Osteoblast (primary cell): Measurements from ENCODE around the gene SORCS1. TPM values are rescaled to one million over a fixed set of nuclear protein-coding genes. Genes with fewer than 3 reads are reported as not detected.

ENCODE experiments used
- DNase-seq: peaks from one replicate; pipeline ENCODE4 v3.0.0; 2011; ENCODE audit warnings: low spot score, mixed read lengths; ENCODE audit not compliant: insufficient read length; ENCODE audit errors: missing footprints
- H2AFZ ChIP-seq: 2 replicates; pipeline ENCODE4 v1.6.0; 2011; ENCODE audit warnings: mild to moderate bottlenecking, low read length
- H3K27ac ChIP-seq: 2 replicates; pipeline ENCODE4 v1.5.1; 2011; ENCODE audit warnings: mild to moderate bottlenecking, low read depth, low read length, moderate library complexity
- H3K27me3 ChIP-seq: 2 replicates; pipeline ENCODE4 v1.6.0; 2012; ENCODE audit warnings: mild to moderate bottlenecking, control low read depth, inconsistent platforms, low read length, moderate library complexity; ENCODE audit not compliant: insufficient read depth
- H3K36me3 ChIP-seq: 2 replicates; pipeline ENCODE4 v1.5.1; 2011; ENCODE audit warnings: mild to moderate bottlenecking, low read length, control low read depth, moderate library complexity; ENCODE audit not compliant: insufficient read depth
- H3K4me1 ChIP-seq: 2 replicates; pipeline ENCODE4 v1.5.1; 2011; ENCODE audit warnings: mild to moderate bottlenecking, low read length, control low read depth, moderate library complexity; ENCODE audit not compliant: insufficient read depth
- H3K4me2 ChIP-seq: 2 replicates; pipeline ENCODE4 v1.6.0; 2011; ENCODE audit warnings: mild to moderate bottlenecking, low read length; ENCODE audit not compliant: insufficient read depth
- H3K4me3 ChIP-seq: fragments of 200-600 bp; sonication (generic); 3 replicates; pipeline ENCODE4 v1.5.1; 2012; ENCODE audit warnings: mild to moderate bottlenecking, low read length, inconsistent platforms; ENCODE audit not compliant: insufficient read depth
- H3K79me2 ChIP-seq: 2 replicates; pipeline ENCODE4 v1.6.0; 2012; ENCODE audit warnings: mild to moderate bottlenecking, low read length, control low read depth, inconsistent platforms; ENCODE audit not compliant: insufficient read depth
- H3K9me3 ChIP-seq: 2 replicates; pipeline ENCODE4 v1.5.1; 2011; ENCODE audit warnings: low read depth, low read length, control low read depth
- H4K20me1 ChIP-seq: 2 replicates; pipeline ENCODE4 v1.6.0; 2012; ENCODE audit warnings: mild to moderate bottlenecking, low read length, control low read depth; ENCODE audit not compliant: insufficient read depth
- total RNA-seq: library from RNA; depleted of rRNA; stranded (reverse); fragments of >200 nt; gene quantifications from 2 replicates; pipeline ENCODE4 v1.2.3, GENCODE V29; 2012
- TF ChIP-seq, protein P1 (sequence below): IDR thresholded peaks from 2 replicates; pipeline ENCODE4 v1.5.1; 2011; ENCODE audit warnings: mild to moderate bottlenecking, low read depth, low read length, moderate library complexity; ENCODE audit errors: extremely low read depth

The SORCS1 gene
- total RNA-seq, 1 donor: not detected

GRCh38 chr10:106712988-106713387 is 451.5 kb downstream of the SORCS1 start:
- H3K4me2 ChIP-seq: no peak overlapping the region
- no peaks in the 10 kb centered on the region for H3K36me3 ChIP-seq
- H3K4me1 ChIP-seq: no peaks in the 10 kb centered on the region
- no peaks in the 10 kb centered on the region for H4K20me1 ChIP-seq
- TF ChIP-seq, protein P1, sequence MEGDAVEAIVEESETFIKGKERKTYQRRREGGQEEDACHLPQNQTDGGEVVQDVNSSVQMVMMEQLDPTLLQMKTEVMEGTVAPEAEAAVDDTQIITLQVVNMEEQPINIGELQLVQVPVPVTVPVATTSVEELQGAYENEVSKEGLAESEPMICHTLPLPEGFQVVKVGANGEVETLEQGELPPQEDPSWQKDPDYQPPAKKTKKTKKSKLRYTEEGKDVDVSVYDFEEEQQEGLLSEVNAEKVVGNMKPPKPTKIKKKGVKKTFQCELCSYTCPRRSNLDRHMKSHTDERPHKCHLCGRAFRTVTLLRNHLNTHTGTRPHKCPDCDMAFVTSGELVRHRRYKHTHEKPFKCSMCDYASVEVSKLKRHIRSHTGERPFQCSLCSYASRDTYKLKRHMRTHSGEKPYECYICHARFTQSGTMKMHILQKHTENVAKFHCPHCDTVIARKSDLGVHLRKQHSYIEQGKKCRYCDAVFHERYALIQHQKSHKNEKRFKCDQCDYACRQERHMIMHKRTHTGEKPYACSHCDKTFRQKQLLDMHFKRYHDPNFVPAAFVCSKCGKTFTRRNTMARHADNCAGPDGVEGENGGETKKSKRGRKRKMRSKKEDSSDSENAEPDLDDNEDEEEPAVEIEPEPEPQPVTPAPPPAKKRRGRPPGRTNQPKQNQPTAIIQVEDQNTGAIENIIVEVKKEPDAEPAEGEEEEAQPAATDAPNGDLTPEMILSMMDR: no peak
- DNase-seq: no peak
- no peaks in the 10 kb centered on the region for H3K27me3 ChIP-seq
- no peak overlapping the region for H2AFZ ChIP-seq
- no peaks in the 10 kb centered on the region for H3K9me3 ChIP-seq
- no peaks in the 10 kb centered on the region for H3K79me2 ChIP-seq
- no peak overlapping the region for H3K27ac ChIP-seq
- H3K4me3 ChIP-seq: no peak overlapping the region

- DNase-seq: no peak
Measured at GRCh38 chr10:106711313-106711906, 453.1 kb downstream of the SORCS1 start.

GRCh38 chr10:106708506-106708905 is 456.0 kb downstream of the SORCS1 start:
- no peaks in the 10 kb centered on the region for H4K20me1 ChIP-seq
- no peak for DNase-seq
- no peaks in the 10 kb centered on the region for H3K27me3 ChIP-seq
- H3K79me2 ChIP-seq: no peaks in the 10 kb centered on the region
- no peaks in the 10 kb centered on the region for H3K9me3 ChIP-seq
- no peaks in the 10 kb centered on the region for H3K4me1 ChIP-seq
- no peaks in the 10 kb centered on the region for H3K36me3 ChIP-seq
- H3K4me2 ChIP-seq: no peak overlapping the region
- TF ChIP-seq, protein P1: no peak
- no peak overlapping the region for H3K4me3 ChIP-seq
- H3K27ac ChIP-seq: no peak overlapping the region
- H2AFZ ChIP-seq: no peak overlapping the region

More at GRCh38 chr10:106711313-106711906, 453.1 kb downstream of the SORCS1 start:
- Histone ChIP-seq H3K4me2 (no peak overlapping the region), H3K27ac (no peak overlapping the region), H3K4me3 (no peak overlapping the region), H3K36me3 (no peaks in the 10 kb centered on the region), H4K20me1 (no peaks in the 10 kb centered on the region), H3K9me3 (no peaks in the 10 kb centered on the region), H3K4me1 (no peaks in the 10 kb centered on the region), H3K79me2 (no peaks in the 10 kb centered on the region), H3K27me3 (no peaks in the 10 kb centered on the region), H2AFZ (no peak overlapping the region)
- TF ChIP-seq, protein P1: peak; percentile 19

DNA sequence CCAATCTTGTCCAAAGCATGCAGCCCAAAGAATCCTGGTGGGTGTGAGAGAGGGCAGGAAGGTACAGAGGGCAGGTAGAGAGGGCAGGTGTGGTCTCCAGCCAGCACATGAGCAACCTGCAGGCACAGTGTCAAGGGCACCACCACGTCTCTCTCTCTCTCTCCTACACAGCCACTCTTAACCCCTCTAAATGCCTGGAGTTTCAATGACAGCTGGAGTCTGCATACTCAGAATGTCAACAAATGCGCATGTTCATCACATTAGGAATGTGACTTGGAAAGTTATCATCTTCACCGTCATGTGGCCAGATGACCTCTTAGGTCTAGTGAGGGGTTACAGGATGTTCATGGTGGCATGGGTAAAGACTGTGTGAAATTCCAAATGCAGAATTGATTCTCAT is 456.8 kb downstream of the SORCS1 start:
- no peak for DNase-seq
- TF ChIP-seq, protein P1: no peak

More for the DNA sequence above, 456.8 kb downstream of the SORCS1 start:
- Histone ChIP-seq H3K4me2 (no peak overlapping the region), H3K4me3 (no peak overlapping the region), H3K79me2 (no peaks in the 10 kb centered on the region), H3K9me3 (no peaks in the 10 kb centered on the region), H3K27ac (no peak overlapping the region), H3K4me1 (no peaks in the 10 kb centered on the region), H2AFZ (no peak overlapping the region), H3K27me3 (no peaks in the 10 kb centered on the region), H3K36me3 (no peaks in the 10 kb centered on the region), H4K20me1 (no peaks in the 10 kb centered on the region)
